DND-41 (cell line): ENCODE data around the gene PRND.
"Not testable (repeated sequence)": the region's sequence is repeated elsewhere in the genome, so short reads cannot be mapped to it uniquely, and the experiment has no call there.

Source experiments
- ATAC-seq: fragments of 200-7000 bp; cut with Tn5 transposase; 3 replicates; pipeline ENCODE4 v1.9.1; 2021; ENCODE audit warnings: low read depth; ENCODE audit not compliant: insufficient read depth
- DNase-seq: peaks from one replicate; pipeline ENCODE4 v3.0.0-alpha.2; 2020
- H2AFZ ChIP-seq: 2 replicates; pipeline ENCODE4 v1.6.0; 2012; ENCODE audit warnings: low read depth, low read length
- H3K27ac ChIP-seq: 2 replicates; pipeline ENCODE4 v1.5.1; 2012; ENCODE audit warnings: low read length, inconsistent platforms
- H3K27me3 ChIP-seq: fragments of 200-600 bp; sonication (generic); 2 replicates; pipeline ENCODE4 v1.6.0; 2012; ENCODE audit warnings: low read length, mild to moderate bottlenecking, inconsistent platforms; ENCODE audit not compliant: insufficient read depth, poor library complexity
- H3K36me3 ChIP-seq: 2 replicates; pipeline ENCODE4 v1.5.1; 2012; ENCODE audit warnings: low read length, inconsistent platforms; ENCODE audit not compliant: insufficient read depth
- H3K4me1 ChIP-seq: 2 replicates; pipeline ENCODE4 v1.5.1; 2012; ENCODE audit warnings: mild to moderate bottlenecking, low read length; ENCODE audit not compliant: insufficient read depth
- H3K4me2 ChIP-seq: 2 replicates; pipeline ENCODE4 v1.6.0; 2012; ENCODE audit warnings: mild to moderate bottlenecking, moderate library complexity, low read length, inconsistent platforms; ENCODE audit not compliant: insufficient read depth
- H3K4me3 ChIP-seq, 2 experiments: fragments of 200-600 bp in 1 of 2; shearing (Covaris generic) in 1 of 2; 2 replicates each; pipeline ENCODE4 v1.5.1; 2012 to 2016; ENCODE audit warnings: inconsistent platforms in 2 of 2, low read length in 2 of 2, mild to moderate bottlenecking in 2 of 2, low read depth in 1 of 2, moderate library complexity in 1 of 2
- H3K79me2 ChIP-seq: 2 replicates; pipeline ENCODE4 v1.6.0; 2012; ENCODE audit warnings: low read length, inconsistent platforms; ENCODE audit not compliant: insufficient read depth
- H3K9ac ChIP-seq: 2 replicates; pipeline ENCODE4 v1.6.0; 2012; ENCODE audit warnings: low read depth, mild to moderate bottlenecking, inconsistent platforms, low read length, moderate library complexity
- H3K9me3 ChIP-seq: 2 replicates; pipeline ENCODE4 v1.5.1; 2012; ENCODE audit warnings: low read length, moderate library complexity, mild to moderate bottlenecking, inconsistent platforms; ENCODE audit not compliant: insufficient read depth, severe bottlenecking
- H4K20me1 ChIP-seq: 2 replicates; pipeline ENCODE4 v1.6.0; 2012; ENCODE audit warnings: low read length; ENCODE audit not compliant: insufficient read depth
- EZH2 ChIP-seq: IDR thresholded peaks from 3 replicates; pipeline ENCODE4 v1.6.1; 2012; ENCODE audit warnings: borderline replicate concordance, low read depth, mild to moderate bottlenecking, moderate library complexity, low read length, inconsistent platforms; ENCODE audit not compliant: severe bottlenecking
- TF ChIP-seq, protein P1 (sequence below): IDR thresholded peaks from 2 replicates; pipeline ENCODE4 v1.5.1; 2012; ENCODE audit warnings: borderline replicate concordance, low read length, moderate library complexity, mild to moderate bottlenecking; ENCODE audit not compliant: poor library complexity, severe bottlenecking; ENCODE audit errors: extremely low read depth

Gene PRND

DNA sequence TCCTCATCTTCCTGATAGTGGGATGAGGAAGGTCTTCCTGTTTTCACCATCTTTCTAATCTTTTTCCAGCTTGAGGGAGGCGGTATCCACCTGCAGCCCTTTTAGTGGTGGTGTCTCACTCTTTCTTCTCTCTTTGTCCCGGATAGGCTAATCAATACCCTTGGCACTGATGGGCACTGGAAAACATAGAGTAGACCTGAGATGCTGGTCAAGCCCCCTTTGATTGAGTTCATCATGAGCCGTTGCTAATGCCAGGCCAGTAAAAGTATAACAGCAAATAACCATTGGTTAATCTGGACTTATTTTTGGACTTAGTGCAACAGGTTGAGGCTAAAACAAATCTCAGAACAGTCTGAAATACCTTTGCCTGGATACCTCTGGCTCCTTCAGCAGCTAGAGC, 21.8 kb upstream of the PRND start:
- H3K4me1 ChIP-seq = no peaks in the 10 kb centered on the region
- peaks cover 14% of the 10 kb centered on the region for H3K36me3 ChIP-seq
- H3K27ac ChIP-seq = no peak overlapping the region
- no peak for DNase-seq
- ATAC-seq = no peak
- H3K9me3 ChIP-seq = no peaks in the 10 kb centered on the region
- H3K4me2 ChIP-seq = no peak overlapping the region
- no peak overlapping the region for H2AFZ ChIP-seq
- peaks cover 19% of the 10 kb centered on the region for H4K20me1 ChIP-seq
- H3K9ac ChIP-seq = no peak overlapping the region
- H3K27me3 ChIP-seq = no peaks in the 10 kb centered on the region
- TF ChIP-seq EZH2 = no peak
- TF ChIP-seq, protein P1, sequence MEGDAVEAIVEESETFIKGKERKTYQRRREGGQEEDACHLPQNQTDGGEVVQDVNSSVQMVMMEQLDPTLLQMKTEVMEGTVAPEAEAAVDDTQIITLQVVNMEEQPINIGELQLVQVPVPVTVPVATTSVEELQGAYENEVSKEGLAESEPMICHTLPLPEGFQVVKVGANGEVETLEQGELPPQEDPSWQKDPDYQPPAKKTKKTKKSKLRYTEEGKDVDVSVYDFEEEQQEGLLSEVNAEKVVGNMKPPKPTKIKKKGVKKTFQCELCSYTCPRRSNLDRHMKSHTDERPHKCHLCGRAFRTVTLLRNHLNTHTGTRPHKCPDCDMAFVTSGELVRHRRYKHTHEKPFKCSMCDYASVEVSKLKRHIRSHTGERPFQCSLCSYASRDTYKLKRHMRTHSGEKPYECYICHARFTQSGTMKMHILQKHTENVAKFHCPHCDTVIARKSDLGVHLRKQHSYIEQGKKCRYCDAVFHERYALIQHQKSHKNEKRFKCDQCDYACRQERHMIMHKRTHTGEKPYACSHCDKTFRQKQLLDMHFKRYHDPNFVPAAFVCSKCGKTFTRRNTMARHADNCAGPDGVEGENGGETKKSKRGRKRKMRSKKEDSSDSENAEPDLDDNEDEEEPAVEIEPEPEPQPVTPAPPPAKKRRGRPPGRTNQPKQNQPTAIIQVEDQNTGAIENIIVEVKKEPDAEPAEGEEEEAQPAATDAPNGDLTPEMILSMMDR = no peak
- H3K4me3 ChIP-seq = no peak overlapping the region
- 0 out of 2 replicates have a peak, but pooled peaks cover 3% of the 10 kb centered on the region for H3K79me2 ChIP-seq

DNA sequence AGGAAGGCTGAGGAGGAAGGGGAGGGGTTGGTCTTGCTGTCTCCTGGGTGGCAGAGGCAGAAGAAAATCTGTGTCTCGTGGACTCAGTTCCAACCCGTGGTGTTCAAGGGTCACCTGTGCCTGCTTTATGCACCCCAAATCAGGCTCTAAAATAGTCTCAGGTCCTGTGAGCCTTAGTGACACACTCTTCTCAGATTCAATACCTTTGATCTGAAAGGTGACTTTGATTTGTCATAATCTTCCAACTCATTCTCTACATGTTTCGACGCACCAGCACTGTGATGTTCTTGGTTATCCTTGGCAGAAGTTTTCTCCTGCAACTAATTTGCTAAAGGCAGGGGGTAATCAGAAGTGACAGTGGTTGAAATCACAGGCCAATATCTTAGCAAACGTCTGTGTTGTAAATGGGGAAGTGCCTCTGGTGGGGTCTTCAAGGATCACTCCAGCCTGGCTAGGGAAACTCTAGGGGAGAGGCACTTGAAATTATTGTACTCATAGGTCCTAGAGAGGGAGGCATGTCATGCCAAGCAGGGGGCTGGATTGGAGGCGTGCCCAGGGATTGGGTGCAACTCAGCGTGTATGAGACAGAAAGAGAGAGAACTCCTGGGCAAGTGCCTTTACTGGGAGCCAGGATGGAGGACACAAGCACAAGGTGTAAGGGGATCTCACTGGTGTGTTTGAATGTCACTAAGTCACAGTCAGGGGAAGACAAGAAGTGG, 19.0 kb upstream of the PRND start:
- Histone ChIP-seq H3K79me2 (no peaks in the 10 kb centered on the region), H2AFZ (no peak overlapping the region), H3K4me2 (no peak overlapping the region), H3K9me3 (no peaks in the 10 kb centered on the region), H3K36me3 (peaks cover 14% of the 10 kb centered on the region), H3K4me3 (no peak overlapping the region), H4K20me1 (peaks cover 8% of the 10 kb centered on the region), H3K27me3 (no peaks in the 10 kb centered on the region), H3K27ac (no peak overlapping the region), H3K9ac (no peak overlapping the region), H3K4me1 (no peaks in the 10 kb centered on the region)
- no peak for DNase-seq
- no peak for ATAC-seq
- TF ChIP-seq EZH2 = no peak
- TF ChIP-seq, protein P1 = no peak

DNA sequence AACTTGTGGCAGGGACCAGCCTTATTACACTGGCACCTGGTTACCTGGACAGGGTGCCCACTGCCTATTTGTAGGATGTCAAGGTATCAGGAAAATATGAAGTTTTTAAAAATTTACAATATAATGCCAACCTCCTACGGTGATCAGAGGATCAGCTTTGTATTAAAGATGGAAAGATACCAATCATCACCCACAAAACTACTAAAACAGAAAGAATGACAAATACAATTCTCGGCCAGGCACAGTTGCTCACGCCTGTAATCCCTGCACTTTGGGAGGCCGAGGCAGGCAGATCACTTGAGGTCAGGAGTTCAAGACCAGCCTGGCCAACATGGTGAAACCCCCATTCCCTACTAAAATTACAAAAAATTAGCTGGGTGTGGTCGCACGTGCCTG, 18.4 kb upstream of the PRND start:
- H3K9ac ChIP-seq = no peak overlapping the region
- H3K79me2 ChIP-seq = no peaks in the 10 kb centered on the region
- peaks cover 6% of the 10 kb centered on the region; the same call in 1 of the 2 replicates for H4K20me1 ChIP-seq
- H3K27ac ChIP-seq = no peak overlapping the region
- H3K36me3 ChIP-seq = peaks cover 14% of the 10 kb centered on the region
- H3K27me3 ChIP-seq = no peaks in the 10 kb centered on the region
- ATAC-seq (no peak), DNase-seq (no peak)
- H3K4me3 ChIP-seq = no peak overlapping the region
- no peak overlapping the region for H3K4me2 ChIP-seq
- no peaks in the 10 kb centered on the region for H3K9me3 ChIP-seq
- H3K4me1 ChIP-seq = no peaks in the 10 kb centered on the region
- H2AFZ ChIP-seq = no peak overlapping the region
- TF ChIP-seq, protein P1 = no peak
- TF ChIP-seq EZH2 = no peak

DNA sequence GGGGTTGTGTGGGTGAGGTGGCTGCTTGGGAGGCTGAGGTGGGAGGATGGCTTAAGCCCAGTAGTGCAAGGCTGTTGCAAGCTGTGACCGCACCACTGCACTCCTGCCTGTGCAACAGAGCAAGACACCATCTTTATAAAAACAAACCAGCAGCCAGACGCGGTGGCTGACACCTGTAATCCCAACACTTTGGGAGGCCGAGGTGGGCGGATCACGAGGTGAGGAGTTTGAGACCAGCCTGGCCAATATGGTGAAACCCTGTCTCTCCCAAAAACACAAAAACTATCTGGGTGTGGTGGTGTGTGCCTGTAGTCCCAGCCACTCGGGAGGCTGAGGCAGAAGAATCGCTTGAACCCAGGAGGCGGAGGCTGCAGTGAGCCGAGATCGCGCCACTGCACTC, 14.8 kb upstream of the PRND start:
- H4K20me1 ChIP-seq, H3K4me3 ChIP-seq, ATAC-seq, H3K9ac ChIP-seq, H3K9me3 ChIP-seq, H3K36me3 ChIP-seq, H2AFZ ChIP-seq, H3K4me2 ChIP-seq, H3K27me3 ChIP-seq, H3K79me2 ChIP-seq, DNase-seq, H3K4me1 ChIP-seq, H3K27ac ChIP-seq: not testable (repeated sequence)
